Heart right ventricle (tissue), 16 donors: ENCODE measurements around the gene RCHY1. TPM values are rescaled to one million over a fixed set of nuclear protein-coding genes. Genes with fewer than 3 reads are reported as not detected.
"Not testable (repeated sequence)": the region's sequence is repeated elsewhere in the genome, so short reads cannot be mapped to it uniquely, and the experiment has no call there.

ENCODE experiments used
- ATAC-seq, 8 donors: fragments of 200-7000 bp; cut with Tn5 transposase; one replicate each; pipeline ENCODE4 v1.9.1; 2020; ENCODE audit warnings: mild to moderate bottlenecking in 8 of 8, moderate library complexity in 8 of 8, moderate number of reproducible peaks in 1 of 8
- DNase-seq, 2 donors: peaks; one replicate each; pipeline ENCODE4 v3.0.0-alpha.2; 2020
- H3K27ac ChIP-seq, 10 donors: fragments of 200-600 bp; sonication (generic) in 2 of 10; one replicate each; pipeline versions ENCODE4 v1.5.0 to v1.8.0; 2020 to 2022; ENCODE audit warnings: mild to moderate bottlenecking in 3 of 10
- H3K27me3 ChIP-seq, 7 donors: fragments of 200-600 bp; one replicate each; pipeline ENCODE4 v1.8.0; 2021 to 2022; ENCODE audit warnings: mild to moderate bottlenecking in 2 of 7
- H3K36me3 ChIP-seq, 9 donors: fragments of 200-600 bp; sonication (generic) in 1 of 9; one replicate each; pipeline versions ENCODE4 v1.5.0 to v1.8.0; 2020 to 2022; ENCODE audit warnings: mild to moderate bottlenecking in 2 of 9
- H3K4me1 ChIP-seq, 9 donors: fragments of 200-600 bp; sonication (generic) in 1 of 9; one replicate each; pipeline versions ENCODE4 v1.5.0 to v1.8.0; 2020 to 2022; ENCODE audit warnings: mild to moderate bottlenecking in 4 of 9
- H3K4me3 ChIP-seq, 10 donors: fragments of 200-600 bp; sonication (generic) in 2 of 10; one replicate each; pipeline versions ENCODE4 v1.5.0 to v1.8.0; 2020 to 2022; ENCODE audit warnings: mild to moderate bottlenecking in 7 of 10, moderate library complexity in 2 of 10
- H3K9me3 ChIP-seq, 11 donors: fragments of 200-600 bp in 10 of 11; sonication (generic) in 2 of 11; one replicate each; pipeline versions ENCODE4 v1.5.0 to v1.8.0; 2013 to 2022; ENCODE audit warnings: mild to moderate bottlenecking in 2 of 11, control low read depth in 1 of 11, moderate library complexity in 1 of 11
- CTCF ChIP-seq, 9 donors: fragments of 200-600 bp; sonication (generic) in 2 of 9; IDR thresholded peaks; one replicate each; pipeline versions ENCODE4 v1.5.0 to v1.8.0; 2021 to 2022; ENCODE audit warnings: antibody characterized with exemption in 9 of 9, mild to moderate bottlenecking in 5 of 9, moderate library complexity in 1 of 9
- WGBS, 2 donors: extraction: QIAGEN DNeasy Blood & Tissue Kit; methylation state at CpG; one replicate each; pipeline ENCODE4 v1.1.7; 2013; ENCODE audit warnings: inconsistent platforms in 1 of 2; 5-methylcytosine and 5-hydroxymethylcytosine counted together
- intact Hi-C, 10 donors: fragments of 100-400 bp; cut with DNase I; formaldehyde crosslinking; loops; one replicate each; pipeline versions ENCODE4 v1.11.1 to v1.14.2; 2022
- polyA plus RNA-seq, 2 donors: library from polyadenylated mRNA; stranded (reverse); fragments of 200-250 nt; gene quantifications; one replicate each; pipeline ENCODE4 v1.2.3, GENCODE V29; 2013
- total RNA-seq, 10 donors: library from RNA; stranded (reverse); fragmentation: NEBNext Ultra II Directional in 3 of 10; extraction: Animal tissue kit (Norgen Biotek cat#: 25700) in 3 of 10; gene quantifications; one replicate each; pipeline versions ENCODE4 v1.2.1 to v1.2.4, GENCODE V29; 2021 to 2023
- donor health status: Arrhythmogenic right ventricular cardiomyopathy.
- donor health status: ischemic (EF 13 %, LVEDD 7.1; RV severe dilation, severe dysfunction).
- donor health status: healthy with polysubstance abuse.
- donor health status: DM: no; HTN: yes; CAD: no.
- donor health status: DM: no; HTN: no; CAD: no.
- donor health status: ischemic (EF 25% LVEDD 6.9; RV normal size, moderate dysfunction).
- donor health status: ischemic (EF 25% LVEDD 5.7; RV mildly dilated, moderate dysfunction).
- donor health status: healthy.
- donor health status: DM: yes; HTN: yes; CAD: no.
- donor health status: Ischemic cardiomyopathy.
- donor health status: ischemic (EF 35%, LVEDD 5.7; RV mildly dilated, moderate dysfunction).
- donor health status: nonischemic (EF 11% LVEDD 7.7; RV severe dilation, severe dysfunction).
- donor health status: DM: yes; HTN: yes; CAD: no.
- donor health status: PGD.
- donor health status: ischemic (EF 29% LVEDD 5.4; RV normal size, mild dysfunction).
- donor health status: nonischemic (EF 23%, LVEDD 6.1; RV moderate dilation, normal function).

RCHY1 gene
- total and polyA plus RNA-seq, 12 donors, result 15.5 to 62.0 (median 46.3) TPM

GRCh38 chr4:75512386-75513211 is 1.6 kb downstream of the RCHY1 start:
- WGBS, 2 donors, result 27 to 39% methylated on average over 6 of the region's 6 CpGs

GRCh38 chr4:75511841-75512240 is 2.4 kb downstream of the RCHY1 start:
- intact Hi-C loops, result loop anchor here in 2 of 10 donors (10.0 kb wide), 2 partner anchors 213 to 577 kb away; partner anchors contain the start of genes PARM1 (in 1 of the 2) and USO1 (in 1 of the 2)
- Histone ChIP-seq H3K36me3 (peaks cover 0 to 34% (median 4%) of the 10 kb centered on the region in 9 donors), H3K9me3 (no peaks in the 10 kb centered on the region), H3K4me1 (peaks cover 0 to 69% (median 56%) of the 10 kb centered on the region in 9 donors), H3K4me3 (peak overlapping the region in 7 of 10 donors; percentile 14 to 77 (median 69)), H3K27ac (peak overlapping the region in 8 of 10 donors; percentile 39 to 97 (median 94)), H3K27me3 (no peaks in the 10 kb centered on the region)
- DNase-seq (no peak), ATAC-seq (no peak)
- TF ChIP-seq CTCF (IDR thresholded peaks at IDR 0.05), result no peak
- WGBS, 2 donors, result 47 to 56% methylated on average over 3 of the region's 3 CpGs

More at GRCh38 chr4:75512386-75513211, 1.6 kb downstream of the RCHY1 start:
- ATAC-seq (no peak), DNase-seq (no peak)
- no peak for TF ChIP-seq CTCF (IDR thresholded peaks at IDR 0.05)
- H3K9me3 ChIP-seq, result no peaks in the 10 kb centered on the region
- peak overlapping the region; percentile 64 to 77 (median 72) for H3K4me3 ChIP-seq
- peak overlapping the region in 9 of 10 donors; percentile 51 to 97 (median 94) for H3K27ac ChIP-seq
- H3K4me1 ChIP-seq, result peaks cover 0 to 69% (median 56%) of the 10 kb centered on the region in 9 donors
- intact Hi-C loops, result loop anchor here in 2 of 10 donors (10.0 kb wide), 2 partner anchors 212 to 578 kb away; partner anchors contain the start of genes PARM1 (in 1 of the 2) and USO1 (in 1 of the 2)
- H3K27me3 ChIP-seq, result no peaks in the 10 kb centered on the region
- H3K36me3 ChIP-seq, result peaks cover 0 to 34% (median 6%) of the 10 kb centered on the region in 9 donors

GRCh38 chr4:75509592-75509991 is 4.6 kb downstream of the RCHY1 start:
- WGBS, 2 donors, result 69 to 70% methylated on average over 4 of the region's 4 CpGs
- H3K27me3 ChIP-seq, H3K9me3 ChIP-seq, H3K4me3 ChIP-seq, DNase-seq, ATAC-seq, H3K27ac ChIP-seq, intact Hi-C loops: not testable (repeated sequence)
- Histone ChIP-seq H3K36me3 (peaks cover 0 to 46% (median 10%) of the 10 kb centered on the region in 9 donors), H3K4me1 (peaks cover 0 to 53% (median 40%) of the 10 kb centered on the region in 9 donors)

- intact Hi-C loops, result no loop called here
- WGBS, 2 donors, result 92 to 96% methylated on average over 2 of the region's 2 CpGs
Measured at GRCh38 chr4:75505630-75506029, 8.6 kb downstream of the RCHY1 start.

More at GRCh38 chr4:75505630-75506029, 8.6 kb downstream of the RCHY1 start:
- Histone ChIP-seq H3K4me3 (no peak overlapping the region), H3K36me3 (peaks cover 0 to 84% (median 20%) of the 10 kb centered on the region in 9 donors), H3K4me1 (peaks cover 0 to 22% (median 11%) of the 10 kb centered on the region in 9 donors), H3K27me3 (no peaks in the 10 kb centered on the region), H3K9me3 (no peaks in the 10 kb centered on the region), H3K27ac (no peak overlapping the region)
- TF ChIP-seq CTCF (IDR thresholded peaks at IDR 0.05), result no peak
- no peak for DNase-seq
- ATAC-seq, result no peak
